SK-MEL-5 (cell line): Measurements from ENCODE around the gene DNAH2. TPM values are rescaled to one million over a fixed set of nuclear protein-coding genes. Genes with fewer than 3 reads are reported as not detected.
A peak's percentile ranks its signal among the peaks of the same experiment; 100 is the strongest.
"Not testable (repeated sequence)": the region's sequence is repeated elsewhere in the genome, so short reads cannot be mapped to it uniquely, and the experiment has no call there.

Experiments
- DNase-seq: peaks from one replicate; pipeline ENCODE4 v3.0.0-alpha.2; 2016; ENCODE audit warnings: low read depth, low spot score
- in situ Hi-C: cut with HindIII; loops from 2 replicates; pipeline ENCODE4 v1.10.0; 2016; ENCODE audit warnings: low sequenced_read_pairs, high pct_unique_total_duplicates, low pct_unique_long_range_greater_than_20kb
- total RNA-seq: library from RNA; depleted of rRNA; stranded (reverse); fragments of >200 nt; shearing (Covaris generic); gene quantifications from 2 replicates; pipeline ENCODE4 v1.2.3, GENCODE V29; 2014; rRNA removed

Gene DNAH2
- total RNA-seq, 1 experiment from 2014 or later, result 0.03 TPM

DNA sequence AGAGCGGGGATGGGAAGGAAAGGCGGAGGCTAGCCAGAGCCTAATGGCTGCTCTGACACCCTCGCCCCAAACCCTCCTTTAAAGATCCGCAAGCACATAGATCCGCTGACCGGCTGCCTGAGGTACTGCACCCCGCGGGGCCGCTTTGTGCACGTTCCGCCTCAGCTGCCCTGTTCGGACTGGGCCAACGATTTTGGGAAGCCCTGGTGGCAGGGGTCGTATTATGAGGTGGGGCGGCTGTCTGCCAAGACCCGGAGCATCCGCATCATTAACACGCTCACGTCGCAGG is 140.9 kb downstream of the DNAH2 start:
- DNase-seq, result peak; percentile 51

DNA sequence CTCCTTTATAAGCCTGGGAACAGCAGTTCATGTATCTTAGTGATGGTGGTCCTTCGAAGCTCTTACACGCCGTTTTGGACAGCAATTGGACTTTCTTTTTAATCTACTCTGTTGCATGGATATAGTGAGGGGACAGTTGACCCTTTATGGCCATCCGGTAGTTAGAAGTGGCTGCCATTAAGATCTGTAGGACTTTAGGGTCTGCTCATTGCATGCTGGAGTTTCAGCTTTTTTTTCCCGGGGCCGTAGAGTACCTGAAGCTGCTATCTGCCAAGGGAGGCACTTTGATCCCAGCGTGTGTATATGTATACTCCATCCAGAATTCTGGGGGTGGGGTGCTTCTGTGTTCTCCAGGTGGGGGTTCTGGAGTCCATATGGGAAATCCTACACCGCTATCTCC is 141.5 kb downstream of the DNAH2 start:
- in situ Hi-C loops, result no loop called here
- DNase-seq, result no peak

More for the DNA sequence above, 140.9 kb downstream of the DNAH2 start:
- in situ Hi-C loops, result no loop called here

DNA sequence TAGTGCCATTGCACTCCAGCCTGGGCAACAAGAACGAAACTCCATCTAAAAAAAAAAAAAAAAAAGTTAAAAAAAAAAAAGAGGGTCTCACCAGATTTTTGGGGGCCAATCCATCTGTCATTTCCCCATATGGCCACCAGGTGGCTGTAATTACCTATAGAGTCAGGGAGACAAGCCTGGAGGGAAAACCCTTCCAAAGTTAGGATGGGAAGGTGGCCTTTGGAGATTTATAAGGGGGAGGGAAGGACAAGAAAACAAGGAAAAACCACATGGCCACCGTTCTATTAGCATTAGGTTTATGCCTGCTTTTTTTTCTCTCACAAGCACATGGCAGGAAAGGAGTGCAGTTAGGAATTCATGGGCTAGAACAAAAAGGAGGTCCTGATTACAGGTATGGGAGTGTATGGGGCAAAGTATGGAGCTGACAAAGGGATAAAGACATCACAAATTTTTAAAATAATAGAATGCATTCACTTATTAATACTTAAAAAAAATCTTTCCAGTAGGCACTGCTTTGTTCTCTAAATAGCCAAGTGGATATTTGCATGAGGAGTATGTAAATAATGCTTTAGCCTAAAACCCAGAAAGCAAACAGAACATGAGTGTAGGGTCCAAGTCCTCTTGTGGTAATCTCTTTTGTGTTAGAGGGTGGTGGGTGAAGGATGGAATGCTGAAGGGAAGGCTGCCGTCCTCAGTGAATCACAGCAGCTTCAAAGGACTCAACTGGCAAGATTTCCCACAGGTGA is 145.3 kb downstream of the DNAH2 start:
- in situ Hi-C loops, result no loop called here
- peak; percentile 80 for DNase-seq

DNA sequence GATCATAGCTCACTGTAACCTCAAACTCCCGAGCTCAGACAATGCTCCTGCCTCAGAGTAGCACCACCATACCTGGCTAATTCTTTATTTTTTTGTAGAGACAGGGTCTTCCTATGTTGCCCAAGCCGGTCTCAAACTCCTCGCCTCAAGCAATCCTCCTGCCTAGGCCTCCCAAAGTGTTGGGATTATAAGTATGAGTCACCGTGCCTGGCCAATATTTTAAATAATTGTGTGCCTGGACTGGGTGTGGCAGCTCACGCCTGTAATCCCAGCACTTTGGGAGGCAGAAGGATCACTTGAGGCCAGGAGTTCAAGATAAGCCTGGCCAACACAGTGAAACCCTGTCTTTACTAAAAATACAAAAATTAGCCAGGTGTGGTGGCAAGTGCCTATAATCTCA is 146.8 kb downstream of the DNAH2 start:
- in situ Hi-C loops, DNase-seq: not testable (repeated sequence)

DNA sequence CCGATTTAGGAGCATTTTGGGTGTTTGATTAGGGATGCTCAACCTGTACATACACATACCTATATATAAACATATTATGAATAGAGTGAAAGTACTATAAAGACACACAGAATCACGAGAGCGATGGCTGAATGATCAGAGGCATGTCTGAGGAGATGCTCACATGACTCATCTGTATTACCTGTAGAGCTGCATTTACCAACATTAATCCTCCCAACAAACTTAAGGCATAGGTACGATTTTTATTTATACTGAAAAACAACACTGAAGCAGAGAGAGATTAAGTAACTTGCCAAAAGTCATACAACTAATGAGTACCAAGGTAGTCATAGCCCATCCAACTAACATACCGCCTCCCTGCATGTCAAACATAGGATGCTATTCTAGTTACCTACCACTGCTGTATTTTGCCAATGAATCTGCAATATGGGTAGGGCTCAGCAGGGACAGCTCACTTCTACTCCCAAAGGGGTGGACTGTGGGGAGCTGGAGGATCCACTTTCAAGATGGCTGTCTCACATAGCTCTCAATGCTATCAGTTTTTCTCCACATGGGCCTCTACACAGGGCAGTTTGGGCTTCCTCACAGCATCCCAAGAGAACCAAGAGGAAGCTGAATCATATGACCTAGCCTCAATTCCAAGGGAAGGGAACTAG is 147.6 kb downstream of the DNAH2 start:
- in situ Hi-C loops, result no loop called here

DNA sequence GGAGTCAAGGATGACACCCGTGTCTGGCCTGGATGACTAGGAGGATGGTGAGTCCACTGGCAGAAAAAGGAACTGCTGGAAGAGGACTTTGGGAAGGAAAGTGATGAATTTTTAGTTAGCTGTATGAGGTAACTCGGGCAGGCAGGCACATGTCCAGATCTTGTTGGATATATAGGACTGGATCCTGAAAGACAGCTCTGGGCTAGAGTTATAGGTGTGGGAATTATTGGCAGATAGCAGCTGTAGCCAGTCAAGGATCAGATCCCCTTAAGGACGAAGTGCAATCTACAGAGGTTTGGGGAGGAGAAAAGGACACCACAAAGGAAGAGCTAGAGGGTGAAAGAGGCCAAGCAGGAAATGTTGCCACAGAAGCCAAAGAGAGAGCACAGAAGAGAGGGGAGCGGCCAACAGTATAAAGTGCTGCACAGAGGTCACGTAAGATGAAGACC is 150.4 kb downstream of the DNAH2 start:
- DNase-seq, result no peak
- in situ Hi-C loops, result no loop called here

More for the DNA sequence above, 147.6 kb downstream of the DNAH2 start:
- no peak for DNase-seq

DNA sequence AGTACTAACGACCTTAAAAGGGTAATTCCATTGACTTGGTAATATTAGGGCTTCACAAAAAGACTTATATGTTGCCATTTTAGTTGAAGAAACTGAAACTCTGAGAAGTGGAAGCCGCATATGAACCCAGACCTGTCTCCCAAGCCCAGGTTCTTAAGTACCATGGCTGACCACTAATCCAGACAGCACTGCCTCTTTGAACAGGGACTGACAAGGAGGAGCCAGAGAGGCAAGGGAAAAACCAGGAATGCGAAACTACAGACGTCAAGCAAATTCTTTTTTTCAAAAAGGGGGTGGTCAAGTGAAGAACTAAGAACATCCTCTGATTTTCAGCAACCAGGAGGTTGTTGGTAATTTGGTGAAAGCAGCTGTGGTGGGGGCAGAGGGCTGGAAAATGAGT is 155.5 kb downstream of the DNAH2 start:
- in situ Hi-C loops, result no loop called here

DNA sequence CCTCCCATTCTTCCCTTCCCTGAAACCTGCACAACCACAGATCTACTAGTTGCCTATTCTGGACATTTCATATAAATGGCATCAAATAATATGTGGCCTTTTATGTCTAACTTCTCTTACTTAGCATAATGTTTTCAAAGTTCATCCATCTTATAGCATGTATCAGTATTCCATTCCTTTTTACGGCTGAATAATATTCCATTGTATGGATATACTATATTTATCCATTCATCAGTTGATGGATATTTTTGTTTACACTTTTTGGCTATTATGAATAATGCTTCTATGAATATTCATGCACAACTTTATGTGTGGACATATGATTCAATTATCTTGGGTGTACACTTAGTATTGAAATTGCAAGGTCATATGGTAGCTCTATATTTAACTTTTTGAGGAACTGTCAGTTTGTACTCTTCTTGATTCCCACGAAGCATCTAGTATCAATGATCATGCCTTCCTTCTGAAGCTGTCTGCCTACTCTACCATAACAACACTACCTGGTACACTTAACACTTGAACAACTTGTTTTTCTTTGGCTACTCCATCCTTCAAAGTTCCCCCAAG is 158.3 kb downstream of the DNAH2 start:
- no peak for DNase-seq
- in situ Hi-C loops, result no loop called here

More for the DNA sequence above, 155.5 kb downstream of the DNAH2 start:
- no peak for DNase-seq

DNA sequence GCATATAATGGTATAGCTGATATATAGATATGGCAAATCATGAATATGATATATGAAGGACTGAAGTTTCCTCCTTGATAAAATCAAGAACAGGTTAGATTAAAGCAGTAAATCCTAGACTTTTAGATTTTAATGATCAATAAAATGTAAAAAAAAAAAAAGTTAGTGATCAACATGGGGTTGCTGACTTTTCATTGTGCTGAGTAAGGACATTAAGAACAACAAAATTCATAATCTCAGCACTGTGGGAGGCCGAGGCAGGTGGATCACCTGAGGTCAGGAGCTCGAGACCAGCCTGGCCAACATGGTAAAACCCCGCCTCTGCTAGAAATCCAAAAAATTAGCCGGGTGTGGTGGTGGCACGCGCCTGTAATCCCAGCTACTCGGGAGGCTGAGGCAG is 160.7 kb downstream of the DNAH2 start:
- in situ Hi-C loops, result no loop called here
- no peak for DNase-seq

DNA sequence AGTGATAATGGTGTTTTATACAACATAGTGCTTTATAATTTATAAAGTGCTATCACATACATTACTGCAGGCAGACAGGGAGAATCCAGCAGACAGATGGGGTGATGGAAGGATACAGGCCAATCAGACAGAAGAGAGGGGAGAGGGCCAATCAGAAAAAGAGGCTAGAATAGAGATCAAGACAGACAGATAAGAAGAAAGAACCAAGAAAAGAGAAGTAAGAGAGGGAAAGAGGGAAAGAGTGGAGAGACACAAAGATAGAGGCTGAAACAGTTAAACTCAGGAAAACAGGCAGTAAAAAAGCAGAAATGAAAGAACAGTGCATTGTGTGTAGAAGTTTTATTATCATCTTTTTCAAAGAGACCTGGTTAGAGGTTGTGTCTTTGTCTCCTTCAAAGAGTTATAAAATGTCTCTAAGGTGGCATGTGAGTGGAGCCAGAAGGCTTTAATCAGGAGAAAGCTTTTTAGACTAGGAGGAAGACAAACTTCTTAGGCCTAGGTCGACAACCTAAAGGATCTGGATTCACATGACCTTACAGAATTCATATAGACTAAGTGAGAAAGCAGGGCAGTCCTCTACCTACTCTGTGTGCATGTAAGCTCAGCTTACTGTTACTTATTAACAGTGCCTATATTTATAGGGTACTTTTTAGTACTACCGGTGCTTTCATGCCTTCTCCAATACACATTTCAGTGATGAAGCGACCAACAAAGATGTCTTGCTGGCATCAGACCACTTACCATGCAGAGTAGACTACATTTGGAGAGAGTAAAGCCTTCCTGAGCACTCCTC is 162.7 kb downstream of the DNAH2 start:
- DNase-seq, result no peak
- in situ Hi-C loops, result no loop called here

DNA sequence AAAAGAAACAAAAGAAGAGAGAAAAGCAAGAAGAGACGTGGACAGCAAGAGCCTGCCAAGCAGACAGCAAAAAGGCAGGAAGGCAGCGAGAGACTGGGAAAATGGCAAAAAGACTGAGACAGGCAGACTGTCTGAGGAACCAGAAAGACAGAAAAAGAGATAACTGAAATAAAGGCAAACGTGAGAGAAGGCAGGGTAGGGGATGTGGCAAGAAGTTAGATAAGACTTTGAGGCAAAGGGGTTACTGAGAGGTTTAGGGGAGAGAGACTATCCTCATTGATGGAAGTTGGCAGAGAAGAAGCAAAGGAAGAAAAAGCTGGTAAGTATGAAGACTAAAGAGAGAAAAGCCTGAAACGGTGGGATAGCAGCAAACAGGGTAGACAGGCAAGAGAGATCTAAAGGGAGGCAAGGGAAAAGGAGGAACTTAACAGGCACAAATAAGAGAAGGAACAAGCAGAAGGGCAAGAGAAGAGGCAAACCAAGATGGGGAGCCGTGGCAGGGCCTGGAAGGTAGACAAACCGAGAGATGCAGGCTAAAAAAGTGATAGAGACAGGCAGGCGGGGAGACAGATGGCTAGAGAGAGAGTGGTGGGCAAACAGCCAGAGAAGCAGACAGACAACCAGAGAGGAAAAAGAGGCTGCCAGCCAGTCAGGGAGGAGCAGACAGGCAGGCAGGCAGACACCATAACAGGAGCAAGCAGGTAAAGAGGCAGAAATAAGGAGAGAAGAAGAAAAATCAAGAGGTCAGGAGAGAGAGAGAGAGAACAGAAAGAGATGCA is 163.9 kb downstream of the DNAH2 start:
- in situ Hi-C loops, result no loop called here
- DNase-seq, result no peak

DNA sequence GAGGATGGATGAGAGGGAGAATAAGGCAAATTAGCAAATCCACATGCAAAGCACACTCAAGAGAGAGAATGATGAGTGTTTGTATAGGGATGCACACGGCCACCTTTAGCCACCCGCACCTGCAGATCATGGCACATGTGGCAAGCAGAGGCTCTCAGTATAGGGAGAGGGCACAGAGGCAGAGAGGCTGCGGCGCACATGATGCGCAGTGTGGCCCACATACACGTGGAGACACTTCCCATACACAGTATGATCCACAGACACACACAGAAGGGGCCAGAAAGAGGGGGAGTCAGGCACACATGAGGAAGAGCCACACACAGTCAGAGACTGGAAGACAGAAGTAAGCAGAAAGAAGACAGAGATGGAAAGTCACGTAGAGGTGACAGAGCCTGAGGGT is 164.5 kb downstream of the DNAH2 start:
- DNase-seq, result no peak
- in situ Hi-C loops, result no loop called here

DNA sequence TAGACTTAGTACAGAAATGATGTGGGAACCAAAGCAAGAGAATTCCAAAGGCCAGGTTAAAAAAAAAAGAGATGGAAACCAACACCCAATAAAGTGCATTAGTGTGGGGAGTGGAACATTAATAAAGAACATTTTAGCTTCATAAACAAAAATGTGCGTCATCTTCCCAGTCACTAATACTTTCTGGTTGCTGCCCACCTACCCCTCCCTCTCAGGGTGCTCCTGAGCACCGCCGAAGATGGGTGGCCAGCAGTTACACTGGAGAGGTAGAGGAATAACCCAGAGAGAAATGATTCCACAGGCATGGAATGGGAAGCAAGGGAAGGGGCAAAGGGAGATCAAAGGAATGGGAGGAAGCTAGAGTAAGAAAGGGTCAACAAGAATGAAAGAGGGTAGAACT is 165.1 kb downstream of the DNAH2 start:
- in situ Hi-C loops, result no loop called here
- no peak for DNase-seq

Other genes starting within 250 kb of the DNAH2 start
- gene ZBTB4, start 238.1 kb upstream of the DNAH2 start, total RNA-seq, result 14.3 and 14.6 TPM in 2 replicates
- gene SLC35G6, start 236.3 kb upstream of the DNAH2 start, total RNA-seq, result not detected in 2 replicates
- 20.6 and 24.0 TPM in 2 replicates for gene POLR2A, start 233.4 kb upstream of the DNAH2 start, total RNA-seq
- gene TNFSF12, start 168.7 kb upstream of the DNAH2 start, total RNA-seq, result 0.88 and 1.2 TPM in 2 replicates
- 0.11 TPM in 1 of 2 replicates, not detected in the other for gene TNFSF13, start 159.0 kb upstream of the DNAH2 start, total RNA-seq
- 103 and 113 TPM in 2 replicates for gene SENP3, start 155.8 kb upstream of the DNAH2 start, total RNA-seq
- gene CD68, start 138.1 kb upstream of the DNAH2 start, total RNA-seq, result 69.3 and 74.5 TPM in 2 replicates
- 151 and 154 TPM in 2 replicates for gene MPDU1, start 133.9 kb upstream of the DNAH2 start, total RNA-seq
- gene SOX15, start 127.7 kb upstream of the DNAH2 start, total RNA-seq, result not detected in 2 replicates
- 56.6 and 61.7 TPM in 2 replicates for gene FXR2, start 102.8 kb upstream of the DNAH2 start, total RNA-seq
- 49.6 and 56.3 TPM in 2 replicates for gene SAT2, start 89.9 kb upstream of the DNAH2 start, total RNA-seq
- gene SHBG, start 87.6 kb upstream of the DNAH2 start, total RNA-seq, result 0.82 and 1.6 TPM in 2 replicates
- 0.27 and 0.85 TPM in 2 replicates for gene ATP1B2, start 66.8 kb upstream of the DNAH2 start, total RNA-seq
- 14.1 and 15.4 TPM in 2 replicates for gene TP53, start 30.3 kb upstream of the DNAH2 start, total RNA-seq
- 13.4 and 16.4 TPM in 2 replicates for gene WRAP53, start 29.3 kb upstream of the DNAH2 start, total RNA-seq
- 2.8 and 3.7 TPM in 2 replicates for gene EFNB3, start 12.5 kb upstream of the DNAH2 start, total RNA-seq
- gene KDM6B, start 116.5 kb downstream of the DNAH2 start, total RNA-seq, result 1.6 and 2.4 TPM in 2 replicates
- 0.18 and 0.80 TPM in 2 replicates for gene TMEM88, start 137.3 kb downstream of the DNAH2 start, total RNA-seq
- 74.5 and 83.3 TPM in 2 replicates for gene NAA38, start 139.8 kb downstream of the DNAH2 start, total RNA-seq
- gene CYB5D1, start 140.3 kb downstream of the DNAH2 start, total RNA-seq, result 7.2 and 7.5 TPM in 2 replicates
- gene CHD3, start 171.0 kb downstream of the DNAH2 start, total RNA-seq, result 68.4 and 74.0 TPM in 2 replicates
- 4.3 and 5.7 TPM in 2 replicates for gene RNF227, start 198.5 kb downstream of the DNAH2 start, total RNA-seq
- 0.21 and 0.37 TPM in 2 replicates for gene KCNAB3, start 212.1 kb downstream of the DNAH2 start, total RNA-seq
- 22.1 and 27.3 TPM in 2 replicates for gene TRAPPC1, start 214.2 kb downstream of the DNAH2 start, total RNA-seq
- gene CNTROB, start 214.5 kb downstream of the DNAH2 start, total RNA-seq, result 11.9 and 17.3 TPM in 2 replicates